Endothelial cell of umbilical vein (primary cell): ENCODE measurements around the gene TP53BP1. TPM values are rescaled to one million over a fixed set of nuclear protein-coding genes. Genes with fewer than 3 reads are reported as not detected.

Source experiments
- BruUV-seq: library from RNA; stranded (reverse); fragments of 400-500 nt; replicated peaks from 2 replicates; lab custom pipeline; 2021; lab: Mats Ljungman, UMichigan
- CTCF ChIA-PET: fragments of 300-600, 350-600 bp; sonication (Branson Sonifier 250); formaldehyde crosslinking; loops from one replicate; lab custom pipeline; 2021; ENCODE audit warnings: antibody characterized with exemption, inconsistent platforms; lab: Charles Lee
- POLR2A ChIA-PET: fragments of 300-600, 350-600 bp; sonication (Branson Sonifier 250); formaldehyde crosslinking; loops from one replicate; lab custom pipeline; 2021; ENCODE audit warnings: antibody characterized with exemption, inconsistent platforms; lab: Charles Lee
- DNase-seq: peaks from one replicate; pipeline ENCODE4 v3.0.0-alpha.2; 2011; ENCODE audit warnings: low read depth, low spot score
- FAIRE-seq: peaks from 2 replicates; lab custom pipeline; 2011; peaks lifted over from hg19 to GRCh38; lab: Jason Lieb, UNC
- H2AFZ ChIP-seq: 2 replicates; pipeline ENCODE4 v1.6.0; 2012; ENCODE audit warnings: low read depth, low read length, control low read depth, inconsistent platforms
- H3K27ac ChIP-seq: 2 replicates; pipeline ENCODE4 v1.5.1; 2011; ENCODE audit warnings: low read depth, mild to moderate bottlenecking, control low read depth, low read length, moderate library complexity; ENCODE audit not compliant: insufficient read depth
- H3K27me3 ChIP-seq, 2 experiments: 2 replicates each; pipeline versions ENCODE4 v1.6.0 to v1.6.1; 2011; ENCODE audit warnings: low read length in 2 of 2, mixed read lengths in 1 of 2; ENCODE audit not compliant: control insufficient read depth in 2 of 2, insufficient read depth in 2 of 2
- H3K36me3 ChIP-seq, 2 experiments: 2 replicates in 1 of 2; 3 replicates in 1 of 2; pipeline ENCODE4 v1.5.1; 2011; ENCODE audit warnings: low read length in 2 of 2, mild to moderate bottlenecking in 1 of 2, moderate library complexity in 1 of 2; ENCODE audit not compliant: control insufficient read depth in 2 of 2, insufficient read depth in 2 of 2; ENCODE audit errors: extremely low read depth in 1 of 2
- H3K4me1 ChIP-seq: 3 replicates; pipeline ENCODE4 v1.5.1; 2011; ENCODE audit warnings: mild to moderate bottlenecking, low read length; ENCODE audit not compliant: control insufficient read depth, insufficient read depth; ENCODE audit errors: extremely low read depth
- H3K4me2 ChIP-seq: 2 replicates; pipeline ENCODE4 v1.6.1; 2011; ENCODE audit warnings: low read length, control low read depth, mixed read lengths; ENCODE audit not compliant: insufficient read depth
- H3K4me3 ChIP-seq, 3 experiments: fragments of 200-600 bp in 1 of 3; sonication (generic), shearing (Covaris generic) in 1 of 3; replicated peaks in 1 of 3; 2 replicates each; pipeline ENCODE4 v1.5.1; 2011 to 2016; ENCODE audit warnings: control low read depth in 3 of 3, low read length in 3 of 3, mild to moderate bottlenecking in 2 of 3, inconsistent platforms in 1 of 3, low read depth in 1 of 3, moderate library complexity in 1 of 3; ENCODE audit not compliant: insufficient read depth in 1 of 3
- H3K79me2 ChIP-seq: 2 replicates; pipeline ENCODE4 v1.6.0; 2012; ENCODE audit warnings: low read length, inconsistent platforms; ENCODE audit not compliant: control insufficient read depth, insufficient read depth
- H3K9ac ChIP-seq: replicated peaks from 2 replicates; pipeline ENCODE3; 2011; ENCODE audit warnings: low read length, control low read depth; ENCODE audit not compliant: insufficient read depth; ENCODE audit errors: extremely low read depth
- H3K9me1 ChIP-seq: replicated peaks from 3 replicates; pipeline ENCODE4 v1.6.0; 2011; ENCODE audit warnings: mild to moderate bottlenecking, low read length; ENCODE audit not compliant: control insufficient read depth, insufficient read depth; ENCODE audit errors: extremely low read depth
- H3K9me3 ChIP-seq: replicated peaks from 2 replicates; pipeline ENCODE4 v1.5.1; 2012; ENCODE audit warnings: low read length, inconsistent platforms; ENCODE audit not compliant: control insufficient read depth, insufficient read depth
- H4K20me1 ChIP-seq: replicated peaks from 2 replicates; pipeline ENCODE3; 2011; ENCODE audit warnings: mild to moderate bottlenecking, low read length; ENCODE audit not compliant: control insufficient read depth, insufficient read depth; ENCODE audit errors: extremely low read depth
- EZH2 ChIP-seq: IDR thresholded peaks from 2 replicates; pipeline ENCODE4 v1.6.1; 2012; ENCODE audit warnings: borderline replicate concordance, low read depth, mild to moderate bottlenecking, moderate library complexity, low read length, inconsistent platforms; ENCODE audit not compliant: severe bottlenecking
- FOS ChIP-seq: IDR thresholded peaks from 2 replicates; pipeline ENCODE4 v1.6.1; 2011; ENCODE audit warnings: mild to moderate bottlenecking, low read length, moderate library complexity, borderline replicate concordance; ENCODE audit not compliant: insufficient read depth
- GATA2 ChIP-seq: IDR thresholded peaks from 2 replicates; pipeline ENCODE4 v1.7.0; 2011; ENCODE audit warnings: low read depth, mild to moderate bottlenecking, moderate library complexity, mixed read lengths, low read length; ENCODE audit not compliant: insufficient read length, insufficient read depth
- JUN ChIP-seq: IDR thresholded peaks from 2 replicates; pipeline ENCODE4 v1.6.1; 2011; ENCODE audit warnings: borderline replicate concordance, low read depth; ENCODE audit not compliant: insufficient read length, insufficient read depth
- MYC ChIP-seq: IDR thresholded peaks from one replicate; pipeline ENCODE4 v1.6.1; 2011; ENCODE audit warnings: mild to moderate bottlenecking, low read depth, low read length
- POLR2A ChIP-seq: IDR thresholded peaks from 2 replicates; pipeline ENCODE4 v1.6.1; 2012; ENCODE audit warnings: low read depth, mild to moderate bottlenecking, control low read depth, low read length
- POLR2AphosphoS5 ChIP-seq: IDR thresholded peaks from 2 replicates; pipeline ENCODE4 v1.6.1; 2012; ENCODE audit warnings: low read depth, mild to moderate bottlenecking, control low read depth, low read length, moderate library complexity; ENCODE audit not compliant: insufficient read depth
- dilution Hi-C: fragments of 300-500 bp; cut with MboI; formaldehyde crosslinking; loops from one replicate; pipeline ENCODE4 v1.15.0; 2019; ENCODE audit warnings: low sequenced_read_pairs; ENCODE audit not compliant: extremely low pct_ligation_motif_present
- intact Hi-C: fragments of 100-400 bp; cut with micrococcal nuclease; formaldehyde crosslinking; loops from one replicate; pipeline ENCODE4 v1.10.0; 2022
- polyA plus RNA-seq, 4 experiments: library from polyadenylated mRNA; depleted of rRNA in 3 of 4; stranded (reverse) in 3 of 4; unstranded in 1 of 4; fragments of >200 nt; gene quantifications; 2 replicates each; pipeline versions ENCODE4 v1.2.1 to v1.2.3, GENCODE V29; 2011 to 2012; ENCODE audit warnings: missing spikeins in 1 of 4
- total RNA-seq: library from RNA; stranded (reverse); gene quantifications from 2 replicates; pipeline ENCODE4 v1.2.3, GENCODE V29; 2021
- TF ChIP-seq, protein P1 (sequence below), 2 donors: IDR thresholded peaks; 1 replicate in 1 of 2; 2 replicates in 1 of 2; pipeline ENCODE4 v1.5.1; 2011; ENCODE audit warnings: low read length in 2 of 2, mild to moderate bottlenecking in 2 of 2, moderate library complexity in 2 of 2, control low read depth in 1 of 2, inconsistent platforms in 1 of 2, low read depth in 1 of 2; ENCODE audit not compliant: insufficient read depth in 1 of 2; ENCODE audit errors: extremely low read depth in 1 of 2
- TF ChIP-seq, protein P2 (sequence below): IDR thresholded peaks from 2 replicates; pipeline ENCODE4 v1.6.1; 2011; ENCODE audit not compliant: insufficient read depth, insufficient read length

The TP53BP1 gene
- total and polyA plus RNA-seq, 2 donors (not counting 3 experiments of a cell fraction or from before 2014, with no cell fraction given), result 28.1 to 59.5 TPM

DNA sequence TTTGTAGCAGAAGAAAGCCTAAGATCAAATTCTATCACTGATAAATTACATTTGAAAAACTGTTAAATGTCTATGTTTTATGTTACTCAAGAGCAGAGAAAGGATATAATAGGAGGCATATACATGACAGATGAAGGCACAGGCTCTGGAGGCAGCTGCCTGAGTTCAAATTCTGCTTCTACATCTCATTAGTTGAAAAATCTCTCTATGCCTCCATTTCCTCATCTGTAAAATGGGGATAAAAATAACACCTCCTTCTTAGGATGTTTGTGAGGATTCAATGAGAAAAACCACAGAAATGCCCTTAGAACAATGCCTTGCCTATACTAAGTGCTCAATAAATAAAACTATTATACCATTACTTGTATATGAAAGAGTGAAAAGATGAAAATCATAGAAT, 21.0 kb downstream of the TP53BP1 start:
- CTCF ChIA-PET, result interaction anchor here (1.9 kb wide), 1 partner anchor 31 kb away, joined by 6 read pairs; no protein-coding TSS in a partner anchor
- Histone ChIP-seq H3K9me1 (no peaks in the 10 kb centered on the region), H3K36me3 (peaks cover 17 to 31% of the 10 kb centered on the region in 2 experiments), H3K4me1 (no peaks in the 10 kb centered on the region), H4K20me1 (no peaks in the 10 kb centered on the region), H3K9ac (no peak overlapping the region), H3K4me3 (no peak overlapping the region), H3K4me2 (no peak overlapping the region), H3K79me2 (no peaks in the 10 kb centered on the region), H3K9me3 (no peaks in the 10 kb centered on the region), H3K27ac (no peak overlapping the region), H3K27me3 (no peaks in the 10 kb centered on the region), H2AFZ (no peak overlapping the region)
- TF ChIP-seq GATA2, result no peak
- no peak for TF ChIP-seq POLR2AphosphoS5
- TF ChIP-seq FOS, result no peak
- no peak for TF ChIP-seq POLR2A
- TF ChIP-seq JUN, result no peak
- TF ChIP-seq, protein P1, sequence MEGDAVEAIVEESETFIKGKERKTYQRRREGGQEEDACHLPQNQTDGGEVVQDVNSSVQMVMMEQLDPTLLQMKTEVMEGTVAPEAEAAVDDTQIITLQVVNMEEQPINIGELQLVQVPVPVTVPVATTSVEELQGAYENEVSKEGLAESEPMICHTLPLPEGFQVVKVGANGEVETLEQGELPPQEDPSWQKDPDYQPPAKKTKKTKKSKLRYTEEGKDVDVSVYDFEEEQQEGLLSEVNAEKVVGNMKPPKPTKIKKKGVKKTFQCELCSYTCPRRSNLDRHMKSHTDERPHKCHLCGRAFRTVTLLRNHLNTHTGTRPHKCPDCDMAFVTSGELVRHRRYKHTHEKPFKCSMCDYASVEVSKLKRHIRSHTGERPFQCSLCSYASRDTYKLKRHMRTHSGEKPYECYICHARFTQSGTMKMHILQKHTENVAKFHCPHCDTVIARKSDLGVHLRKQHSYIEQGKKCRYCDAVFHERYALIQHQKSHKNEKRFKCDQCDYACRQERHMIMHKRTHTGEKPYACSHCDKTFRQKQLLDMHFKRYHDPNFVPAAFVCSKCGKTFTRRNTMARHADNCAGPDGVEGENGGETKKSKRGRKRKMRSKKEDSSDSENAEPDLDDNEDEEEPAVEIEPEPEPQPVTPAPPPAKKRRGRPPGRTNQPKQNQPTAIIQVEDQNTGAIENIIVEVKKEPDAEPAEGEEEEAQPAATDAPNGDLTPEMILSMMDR (IDR thresholded peaks at IDR 0.05; ENCODE audit: extremely low read depth in 1 of 2, insufficient read depth in 1 of 2, low read depth in 1 of 2, low read length in 2 of 2), result no peak
- TF ChIP-seq MYC, result no peak
- TF ChIP-seq, protein P2, sequence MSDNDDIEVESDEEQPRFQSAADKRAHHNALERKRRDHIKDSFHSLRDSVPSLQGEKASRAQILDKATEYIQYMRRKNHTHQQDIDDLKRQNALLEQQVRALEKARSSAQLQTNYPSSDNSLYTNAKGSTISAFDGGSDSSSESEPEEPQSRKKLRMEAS, result no peak
- no peak for TF ChIP-seq EZH2
- dilution Hi-C loops, result no loop called here
- POLR2A ChIA-PET, result no interaction called here
- intact Hi-C loops, result no loop called here
- no TSS peak for BruUV-seq
- FAIRE-seq (no peak), DNase-seq (no peak)
